Neural cell (in vitro differentiated cells): Measurements from ENCODE around the gene AMBN. TPM values are rescaled to one million over a fixed set of nuclear protein-coding genes. Genes with fewer than 3 reads are reported as not detected.

Source experiments
- H2AFZ ChIP-seq: fragments of 200-600, 300-800 bp; sonication (generic), shearing (Covaris generic); 2 replicates; pipeline ENCODE4 v1.6.0; 2014; ENCODE audit warnings: low read depth, mild to moderate bottlenecking, antibody characterized with exemption, low read length, moderate library complexity
- H3F3A ChIP-seq: fragments of 200-600 bp; shearing (Covaris generic); 2 replicates; pipeline ENCODE4 v1.6.1; 2016; ENCODE audit warnings: mild to moderate bottlenecking, moderate library complexity, mixed read lengths, antibody characterized with exemption, low read length; ENCODE audit not compliant: insufficient read depth, poor library complexity, severe bottlenecking
- H3K27ac ChIP-seq: fragments of 200-600, 300-800 bp; sonication (generic), shearing (Covaris generic); 2 replicates; pipeline ENCODE4 v1.5.1; 2014; ENCODE audit warnings: mild to moderate bottlenecking, low read length, moderate library complexity
- H3K27me3 ChIP-seq: fragments of 300-800, 200-600 bp; sonication (generic), shearing (Covaris generic); 2 replicates; pipeline ENCODE4 v1.6.0; 2014; ENCODE audit warnings: mild to moderate bottlenecking, low read depth, low read length, moderate library complexity; ENCODE audit not compliant: insufficient read depth
- H3K36me3 ChIP-seq: fragments of 300-800, 200-600 bp; sonication (generic), shearing (Covaris generic); 2 replicates; pipeline ENCODE4 v1.5.1; 2014; ENCODE audit warnings: mild to moderate bottlenecking, antibody characterized with exemption, low read length, moderate library complexity; ENCODE audit not compliant: insufficient read depth
- H3K4me2 ChIP-seq: fragments of 300-800, 200-600 bp; sonication (generic), shearing (Covaris generic); 2 replicates; pipeline ENCODE4 v1.6.0; 2014; ENCODE audit warnings: mild to moderate bottlenecking, low read length
- H3K4me3 ChIP-seq: fragments of 300-800, 200-600 bp; sonication (generic), shearing (Covaris generic); 2 replicates; pipeline ENCODE4 v1.5.1; 2014; ENCODE audit warnings: mild to moderate bottlenecking, low read length, moderate library complexity
- H3K79me2 ChIP-seq: fragments of 200-600 bp; shearing (Covaris generic); replicated peaks from 2 replicates; pipeline ENCODE4 v1.6.0; 2014; ENCODE audit warnings: mild to moderate bottlenecking, low read length, moderate library complexity; ENCODE audit not compliant: insufficient read depth
- H3K9ac ChIP-seq: fragments of 300-800, 200-600 bp; sonication (generic), shearing (Covaris generic); 2 replicates; pipeline ENCODE4 v1.6.1; 2016; ENCODE audit warnings: mild to moderate bottlenecking, low read length, mixed read lengths
- H3K9me2 ChIP-seq: fragments of 200-600 bp; shearing (Covaris generic); 2 replicates; pipeline ENCODE4 v1.6.1; 2016; ENCODE audit warnings: mild to moderate bottlenecking, low read length, mixed read lengths; ENCODE audit not compliant: insufficient read depth
- H3K9me3 ChIP-seq: fragments of 200-600, 300-800 bp; sonication (generic), shearing (Covaris generic); 2 replicates; pipeline ENCODE4 v1.6.1; 2016; ENCODE audit warnings: mild to moderate bottlenecking, mixed run types, low read length, moderate library complexity, mixed read lengths
- H4K20me1 ChIP-seq: fragments of 200-600 bp; shearing (Covaris generic); 2 replicates; pipeline ENCODE4 v1.6.1; 2016; ENCODE audit warnings: mild to moderate bottlenecking, mixed run types; ENCODE audit not compliant: insufficient read depth
- CTCF ChIP-seq: fragments of 450-650 bp; IDR thresholded peaks from 2 replicates; pipeline ENCODE4 v1.5.1; 2014; ENCODE audit warnings: antibody characterized with exemption, mild to moderate bottlenecking, moderate library complexity; ENCODE audit not compliant: poor library complexity, severe bottlenecking
- EP300 ChIP-seq: fragments of 450-650 bp; conservative IDR thresholded peaks from 2 replicates; pipeline ENCODE4 v1.6.1; 2014; ENCODE audit warnings: antibody characterized with exemption, mild to moderate bottlenecking, moderate library complexity; ENCODE audit not compliant: poor library complexity, severe bottlenecking
- EZH2 ChIP-seq: fragments of 200-600, 300-800 bp; shearing (Covaris generic), sonication (generic); IDR thresholded peaks from 2 replicates; pipeline ENCODE4 v1.6.1; 2014; ENCODE audit warnings: antibody characterized with exemption, low read length, borderline replicate concordance, mild to moderate bottlenecking; ENCODE audit not compliant: insufficient read depth, poor library complexity, severe bottlenecking
- MXI1 ChIP-seq: fragments of 450-650 bp; conservative IDR thresholded peaks from 2 replicates; pipeline ENCODE4 v1.6.1; 2014; ENCODE audit warnings: antibody characterized with exemption, mild to moderate bottlenecking; ENCODE audit not compliant: poor library complexity, severe bottlenecking
- POLR2AphosphoS5 ChIP-seq: IDR thresholded peaks from 2 replicates; pipeline ENCODE4 v1.6.1; 2012
- RAD21 ChIP-seq: fragments of 450-650 bp; conservative IDR thresholded peaks from 2 replicates; pipeline ENCODE4 v1.6.1; 2014; ENCODE audit warnings: antibody characterized with exemption, mild to moderate bottlenecking, moderate library complexity
- REST ChIP-seq: IDR thresholded peaks from 2 replicates; pipeline ENCODE4 v1.6.1; 2012; ENCODE audit warnings: borderline replicate concordance
- SMC3 ChIP-seq: fragments of 450-650 bp; conservative IDR thresholded peaks from 2 replicates; pipeline ENCODE4 v1.6.1; 2014; ENCODE audit warnings: antibody characterized with exemption, mild to moderate bottlenecking, moderate library complexity; ENCODE audit not compliant: poor library complexity
- TAF1 ChIP-seq: IDR thresholded peaks from 2 replicates; pipeline ENCODE4 v1.6.1; 2012; ENCODE audit warnings: low read depth
- polyA plus RNA-seq: library from polyadenylated mRNA; depleted of rRNA; stranded (reverse); fragments of >200 nt; gene quantifications from 2 replicates; pipeline ENCODE4 v1.2.3, GENCODE V29; 2014

The AMBN gene
- polyA plus RNA-seq, 1 donor from 2014 or later: 1.2 TPM

GRCh38 chr4:70556856-70557255 lies 35.2 kb upstream of the AMBN start:
- Histone ChIP-seq H4K20me1 (no peaks in the 10 kb centered on the region), H3K79me2 (no peaks in the 10 kb centered on the region), H3F3A (no peaks in the 10 kb centered on the region), H3K4me2 (no peak overlapping the region), H3K9ac (no peak overlapping the region), H3K27ac (no peak overlapping the region), H3K9me3 (no peaks in the 10 kb centered on the region), H2AFZ (no peak overlapping the region), H3K36me3 (no peaks in the 10 kb centered on the region), H3K4me3 (no peak overlapping the region), H3K9me2 (no peaks in the 10 kb centered on the region), H3K27me3 (no peaks in the 10 kb centered on the region)
- TF ChIP-seq POLR2AphosphoS5 (no peak), MXI1 (no peak), EZH2 (no peak), REST (no peak), CTCF (no peak), SMC3 (no peak)

GRCh38 chr4:70559211-70559830 lies 32.7 kb upstream of the AMBN start:
- H3K36me3 ChIP-seq: no peaks in the 10 kb centered on the region
- no peaks in the 10 kb centered on the region for H3K9me2 ChIP-seq
- H3K4me3 ChIP-seq: no peak overlapping the region
- no peak overlapping the region for H3K4me2 ChIP-seq
- H4K20me1 ChIP-seq: no peaks in the 10 kb centered on the region
- no peaks in the 10 kb centered on the region for H3K9me3 ChIP-seq
- no peaks in the 10 kb centered on the region for H3K27me3 ChIP-seq
- H3K9ac ChIP-seq: no peak overlapping the region
- TF ChIP-seq SMC3 (peak; percentile 84), EP300 (no peak), CTCF (peak; percentile 74), TAF1 (no peak), RAD21 (peak; percentile 82)
- no peaks in the 10 kb centered on the region for H3K79me2 ChIP-seq
- no peak overlapping the region for H2AFZ ChIP-seq
- no peaks in the 10 kb centered on the region for H3F3A ChIP-seq
- no peak overlapping the region for H3K27ac ChIP-seq
